DMS79 treated with DMSO at 0.1 percent for 48 hours (cell line): ENCODE results near the gene APOD.
A peak's percentile ranks its signal among the peaks of the same experiment; 100 is the strongest.

Source experiments
- DNase-seq: peaks from one replicate; lab custom pipeline; 2025; lab: John Stamatoyannopoulos, UW

Gene APOD

GRCh38 chr3:195553268-195553667, 30.5 kb downstream of the APOD start:
- DNase-seq: no peak

GRCh38 chr3:195551381-195551978, 32.3 kb downstream of the APOD start:
- peak; percentile 21 for DNase-seq

GRCh38 chr3:195550723-195551122, 33.0 kb downstream of the APOD start:
- no peak for DNase-seq

- DNase-seq: peak; percentile 84
These were observed 33.7 kb downstream of the APOD start for GRCh38 chr3:195549931-195550519.

- no peak for DNase-seq
These were observed 34.8 kb downstream of the APOD start for GRCh38 chr3:195548987-195549386.

- DNase-seq: no peak
These were observed 35.2 kb downstream of the APOD start for GRCh38 chr3:195548501-195548900.

- no peak for DNase-seq
These were observed 35.7 kb downstream of the APOD start for GRCh38 chr3:195548006-195548405.

- DNase-seq: no peak
These were observed 37.6 kb downstream of the APOD start for GRCh38 chr3:195546130-195546560.

- no peak for DNase-seq
These were observed 39.1 kb downstream of the APOD start for GRCh38 chr3:195544634-195545033.

GRCh38 chr3:195544230-195544536, 39.6 kb downstream of the APOD start:
- DNase-seq: no peak

- DNase-seq: peak; percentile 98
These were observed 40.1 kb downstream of the APOD start for GRCh38 chr3:195543500-195544229.

- DNase-seq: peak; percentile 98
These were observed 40.8 kb downstream of the APOD start, which contains the start of gene PPP1R2 for GRCh38 chr3:195542698-195543499. Gene PPP1R2, minus strand, starts transcription at chr3:195543325. Its CDS starts 300 bp downstream, at chr3:195543025.

GRCh38 chr3:195542316-195542697, 41.4 kb downstream of the APOD start:
- DNase-seq: peak; percentile 53

GRCh38 chr3:195540511-195540910, 43.2 kb downstream of the APOD start:
- DNase-seq: peak; percentile 75

GRCh38 chr3:195540027-195540426, 43.7 kb downstream of the APOD start:
- no peak for DNase-seq

GRCh38 chr3:195539479-195539878, 44.3 kb downstream of the APOD start:
- no peak for DNase-seq

GRCh38 chr3:195537995-195538394, 45.7 kb downstream of the APOD start:
- no peak for DNase-seq

- no peak for DNase-seq
These were observed 48.4 kb downstream of the APOD start for GRCh38 chr3:195535293-195535692.

GRCh38 chr3:195532834-195533233, 50.9 kb downstream of the APOD start:
- no peak for DNase-seq

GRCh38 chr3:195532345-195532744, 51.4 kb downstream of the APOD start:
- no peak for DNase-seq

- DNase-seq: no peak
These were observed 52.1 kb downstream of the APOD start for GRCh38 chr3:195531683-195532082.

GRCh38 chr3:195526492-195526891, 57.2 kb downstream of the APOD start:
- no peak for DNase-seq
